Glutamatergic neuron (in vitro differentiated cells): Measurements from ENCODE around the gene GIGYF1. TPM values are rescaled to one million over a fixed set of nuclear protein-coding genes. Genes with fewer than 3 reads are reported as not detected.

Experiments used
- DNase-seq: peaks from one replicate; pipeline ENCODE4 v3.0.0; 2022
- H3K27ac Mint-ChIP-seq: one replicate; pipeline ENCODE4 v1.8.0; 2020; ENCODE audit warnings: mild to moderate bottlenecking, mixed read lengths, inconsistent platforms; ENCODE audit not compliant: unreplicated experiment
- H3K27me3 Mint-ChIP-seq: one replicate; pipeline ENCODE4 v1.8.0; 2020; ENCODE audit warnings: mild to moderate bottlenecking, moderate library complexity, mixed read lengths, inconsistent platforms; ENCODE audit not compliant: unreplicated experiment
- H3K36me3 Mint-ChIP-seq: one replicate; pipeline ENCODE4 v1.8.0; 2020; ENCODE audit warnings: mild to moderate bottlenecking, mixed read lengths, inconsistent platforms; ENCODE audit not compliant: unreplicated experiment
- H3K4me1 Mint-ChIP-seq: one replicate; pipeline ENCODE4 v1.8.0; 2020; ENCODE audit warnings: mild to moderate bottlenecking, low read depth, mixed read lengths, inconsistent platforms; ENCODE audit not compliant: unreplicated experiment
- H3K4me3 Mint-ChIP-seq: one replicate; pipeline ENCODE4 v1.8.0; 2020; ENCODE audit warnings: mild to moderate bottlenecking, mixed read lengths, inconsistent platforms; ENCODE audit not compliant: unreplicated experiment
- H3K9me3 Mint-ChIP-seq: one replicate; pipeline ENCODE4 v1.8.0; 2020; ENCODE audit warnings: mild to moderate bottlenecking, moderate library complexity, mixed read lengths, inconsistent platforms; ENCODE audit not compliant: unreplicated experiment
- total RNA-seq: library from RNA; stranded (reverse); fragmentation: NEBNext Ultra II Directional; extraction: Animal tissue kit (Norgen Biotek cat#: 25700); gene quantifications from one replicate; pipeline ENCODE4 v1.2.1, GENCODE V29; 2021; ENCODE audit not compliant: unreplicated experiment
- TF ChIP-seq, protein P1 (sequence below): fragments of 200-600 bp; sonication (generic); IDR thresholded peaks from one replicate; pipeline ENCODE4 v1.5.0; 2021; ENCODE audit not compliant: partially characterized antibody, unreplicated experiment

GIGYF1 gene
- total RNA-seq, 1 donor from 2014 or later = 79.6 TPM

DNA sequence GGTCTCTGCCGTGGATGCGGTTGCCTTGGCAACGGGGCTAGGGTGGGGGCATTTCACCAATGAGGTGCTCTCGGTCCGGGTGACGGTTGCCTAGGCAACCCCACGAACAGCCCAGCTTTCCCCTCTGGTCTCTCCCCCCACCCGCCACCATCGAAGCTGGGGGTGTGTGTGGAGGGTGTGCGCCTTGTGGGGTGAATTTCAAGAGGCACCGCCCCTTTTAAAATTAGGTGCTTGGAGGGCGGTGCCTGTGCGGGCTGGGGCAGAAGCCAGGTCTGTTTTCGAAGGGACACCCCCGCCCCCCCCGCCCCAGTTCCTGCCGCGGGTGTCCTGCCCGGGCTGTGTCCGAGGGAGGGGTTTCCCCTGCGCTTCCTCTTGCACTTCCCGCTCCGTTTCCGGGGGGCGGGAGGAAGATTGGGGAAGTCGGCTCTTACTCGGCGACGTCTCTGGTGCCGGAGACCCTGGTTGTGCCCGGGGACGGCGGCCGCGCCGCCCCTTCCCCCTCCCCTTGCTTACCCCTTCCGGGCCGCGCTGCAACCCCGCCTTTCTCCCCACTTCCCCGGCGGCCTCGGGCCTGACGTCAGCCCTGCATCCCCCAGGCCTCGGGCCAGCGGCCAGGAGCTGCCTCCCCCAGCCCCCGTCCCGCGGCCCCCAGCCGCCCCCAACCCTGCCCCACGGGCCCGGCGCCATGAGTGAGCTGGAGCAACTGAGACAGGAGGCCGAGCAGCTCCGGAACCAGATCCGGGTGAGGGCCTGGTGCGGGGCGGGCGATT is 18.3 kb downstream of the GIGYF1 start:
- Mint-ChIP-seq H3K4me3 (peak overlapping the region; percentile 75), H3K36me3 (peaks cover 4% of the 10 kb centered on the region), H3K27ac (no peak overlapping the region), H3K9me3 (peaks cover 11% of the 10 kb centered on the region), H3K4me1 (peaks cover 5% of the 10 kb centered on the region), H3K27me3 (peaks cover 14% of the 10 kb centered on the region)
- TF ChIP-seq, protein P1, sequence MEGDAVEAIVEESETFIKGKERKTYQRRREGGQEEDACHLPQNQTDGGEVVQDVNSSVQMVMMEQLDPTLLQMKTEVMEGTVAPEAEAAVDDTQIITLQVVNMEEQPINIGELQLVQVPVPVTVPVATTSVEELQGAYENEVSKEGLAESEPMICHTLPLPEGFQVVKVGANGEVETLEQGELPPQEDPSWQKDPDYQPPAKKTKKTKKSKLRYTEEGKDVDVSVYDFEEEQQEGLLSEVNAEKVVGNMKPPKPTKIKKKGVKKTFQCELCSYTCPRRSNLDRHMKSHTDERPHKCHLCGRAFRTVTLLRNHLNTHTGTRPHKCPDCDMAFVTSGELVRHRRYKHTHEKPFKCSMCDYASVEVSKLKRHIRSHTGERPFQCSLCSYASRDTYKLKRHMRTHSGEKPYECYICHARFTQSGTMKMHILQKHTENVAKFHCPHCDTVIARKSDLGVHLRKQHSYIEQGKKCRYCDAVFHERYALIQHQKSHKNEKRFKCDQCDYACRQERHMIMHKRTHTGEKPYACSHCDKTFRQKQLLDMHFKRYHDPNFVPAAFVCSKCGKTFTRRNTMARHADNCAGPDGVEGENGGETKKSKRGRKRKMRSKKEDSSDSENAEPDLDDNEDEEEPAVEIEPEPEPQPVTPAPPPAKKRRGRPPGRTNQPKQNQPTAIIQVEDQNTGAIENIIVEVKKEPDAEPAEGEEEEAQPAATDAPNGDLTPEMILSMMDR = no peak
- DNase-seq = peak; percentile 67

DNA sequence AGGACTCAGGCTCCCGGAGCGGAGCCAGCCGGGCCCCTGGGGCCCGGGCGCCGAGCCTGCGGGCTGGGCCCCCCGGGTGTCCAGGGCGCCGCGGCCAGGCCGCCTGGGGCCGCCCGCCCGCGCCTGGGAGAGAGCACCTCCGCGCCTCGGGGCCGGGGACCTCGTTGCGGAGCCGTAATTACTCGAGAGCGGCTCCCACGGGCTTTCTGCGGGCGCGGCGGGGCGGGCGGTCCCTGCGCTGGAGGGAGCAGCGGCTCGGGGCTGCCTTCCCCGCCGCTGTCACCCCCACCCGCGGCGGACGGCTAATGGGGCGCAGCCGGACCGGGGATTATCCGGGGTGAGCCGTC is 19.0 kb downstream of the GIGYF1 start:
- peaks cover 12% of the 10 kb centered on the region for H3K27me3 Mint-ChIP-seq
- H3K36me3 Mint-ChIP-seq = peaks cover 2% of the 10 kb centered on the region
- H3K4me3 Mint-ChIP-seq = peak overlapping the region; percentile 94
- peak; percentile 63 for DNase-seq
- no peak overlapping the region for H3K27ac Mint-ChIP-seq
- H3K4me1 Mint-ChIP-seq = peaks cover 3% of the 10 kb centered on the region
- H3K9me3 Mint-ChIP-seq = peaks cover 8% of the 10 kb centered on the region
- TF ChIP-seq, protein P1 = no peak

DNA sequence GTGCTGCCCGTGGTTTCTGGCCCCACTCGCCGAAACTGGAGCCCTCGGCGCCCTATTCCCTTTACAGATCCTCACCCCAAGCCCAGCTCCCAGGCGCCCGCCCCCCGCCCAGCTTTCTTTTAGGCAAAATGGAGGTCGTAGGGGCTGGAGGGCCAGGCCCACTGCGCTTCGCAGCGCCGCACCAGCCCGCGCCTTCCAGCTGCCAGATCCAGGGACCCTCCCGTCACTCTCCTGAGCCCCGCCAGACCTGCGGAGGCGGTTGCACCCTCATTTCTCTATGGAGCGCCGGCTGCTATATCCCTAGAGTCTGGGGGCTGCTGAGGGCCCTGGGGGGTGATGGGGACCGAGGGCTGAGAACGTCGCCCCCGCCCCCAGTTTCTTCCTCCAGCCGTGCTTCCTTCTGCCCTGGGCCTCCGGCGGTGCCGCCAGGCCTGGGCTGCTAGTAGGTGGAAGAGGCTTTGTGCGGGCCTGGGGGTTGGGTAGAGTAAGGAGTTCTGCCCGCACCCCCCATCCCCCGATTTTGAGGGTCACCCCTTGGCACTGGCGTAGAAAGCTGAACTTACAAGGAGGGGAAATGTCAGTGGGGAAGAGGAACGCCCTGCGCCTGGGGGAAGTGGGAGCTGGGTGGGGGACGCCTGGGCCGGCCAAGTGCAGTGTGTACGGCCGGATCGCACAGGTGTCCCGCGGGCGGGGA is 19.5 kb downstream of the GIGYF1 start:
- Mint-ChIP-seq H3K9me3 (peaks cover 7% of the 10 kb centered on the region), H3K4me3 (peak overlapping the region; percentile 94), H3K4me1 (peaks cover 2% of the 10 kb centered on the region), H3K36me3 (no peaks in the 10 kb centered on the region), H3K27me3 (peaks cover 11% of the 10 kb centered on the region), H3K27ac (peak overlapping the region; percentile 38)
- DNase-seq = peak; percentile 53
- TF ChIP-seq, protein P1 = no peak

DNA sequence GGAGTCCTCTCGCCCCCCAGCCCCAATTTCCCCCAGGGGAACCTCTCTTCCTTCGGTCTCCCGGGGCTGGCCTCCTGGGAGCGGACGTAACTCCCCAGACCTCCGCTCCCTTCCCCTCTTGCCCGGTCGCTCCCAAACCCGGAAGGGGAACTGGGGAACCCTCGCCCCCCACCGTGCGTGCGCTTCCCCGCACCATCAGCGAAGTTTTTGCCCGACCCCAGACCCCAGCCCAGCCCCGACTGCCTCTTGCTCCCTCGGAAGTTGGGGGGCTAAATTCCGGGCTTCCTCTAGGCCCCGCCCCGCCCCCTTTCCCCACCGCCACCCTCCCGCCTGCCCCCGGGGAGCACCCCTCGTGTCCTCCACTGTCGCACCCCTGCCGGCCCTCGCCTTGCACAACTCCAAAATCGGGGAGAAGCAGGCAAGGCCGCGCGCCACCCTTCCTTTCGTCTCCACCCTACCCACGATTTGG is 20.1 kb downstream of the GIGYF1 start:
- Mint-ChIP-seq H3K27me3 (peaks cover 8% of the 10 kb centered on the region), H3K4me3 (peak overlapping the region; percentile 94), H3K27ac (peak overlapping the region; percentile 38), H3K36me3 (no peaks in the 10 kb centered on the region), H3K4me1 (peaks cover 2% of the 10 kb centered on the region), H3K9me3 (peaks cover 4% of the 10 kb centered on the region)
- DNase-seq = peak; percentile 36
- TF ChIP-seq, protein P1 = no peak

DNA sequence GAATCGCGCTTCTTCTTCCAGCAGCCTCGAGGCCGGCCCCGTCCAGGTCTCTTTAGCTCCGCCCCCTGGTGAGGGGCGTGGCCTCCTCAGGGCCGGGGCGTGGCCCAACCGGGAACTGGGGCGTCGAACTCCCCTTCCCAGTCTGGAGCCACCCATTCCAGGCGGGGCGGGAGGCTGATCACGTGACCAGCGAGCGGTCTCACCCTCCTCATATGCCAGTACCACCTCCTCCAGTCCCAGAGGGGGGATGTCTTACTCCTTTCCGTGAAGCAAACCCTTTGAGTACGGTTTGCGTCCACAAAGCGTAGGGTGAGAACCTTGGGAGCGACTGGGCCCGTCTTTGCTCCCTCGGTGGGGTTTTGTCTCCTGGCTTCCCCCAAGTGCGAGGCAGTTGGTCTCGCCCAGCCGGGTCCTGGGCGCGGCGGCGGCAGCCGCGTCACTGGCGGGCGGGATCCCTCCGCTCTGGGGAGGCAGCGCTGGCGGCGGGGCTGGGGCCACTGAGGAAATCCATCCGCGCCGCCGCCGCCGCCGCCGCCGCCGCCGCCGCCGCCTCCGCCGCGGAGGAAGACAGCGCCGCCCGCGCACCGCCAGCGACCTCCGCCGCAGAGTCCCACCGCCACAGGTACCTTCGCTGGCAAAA is 20.6 kb downstream of the GIGYF1 start, which contains the start of gene GNB2:
GNB2 (plus strand) TSS at position 439 of the 640 bp plus-strand sequence. CDS start 2,526 bp downstream, outside the sequence.
- Mint-ChIP-seq H3K9me3 (peaks cover 4% of the 10 kb centered on the region), H3K4me3 (peak within 1 kb of the TSS; percentile 94), H3K4me1 (peaks cover 2% of the 10 kb centered on the region), H3K27me3 (peaks cover 8% of the 10 kb centered on the region), H3K27ac (peak within 1 kb of the TSS; percentile 88), H3K36me3 (no peaks in the 10 kb centered on the region)
- DNase-seq = peak; percentile 99
- TF ChIP-seq, protein P1 = no peak
